ENCODE data around the gene SH3BP1.

GRCh38 chr22:37658133-37659065 is 18.9 kb downstream of the SH3BP1 start, which contains the start of gene PDXP:
- TF ChIP-seq CTCF (IDR thresholded peaks at IDR 0.05; ENCODE audit: low read depth, low read length) (no peak), EZH2phosphoT487 (IDR thresholded peaks at IDR 0.05; ENCODE audit: low read depth) (no peak)
